Fibroblast of mammary gland (primary cell): ENCODE data around the gene MAP7D1.

Experiments used
- DNase-seq: peaks from one replicate; pipeline ENCODE4 v3.0.0-alpha.2; 2010; ENCODE audit warnings: low read depth
- H3K4me3 ChIP-seq: 2 replicates; pipeline ENCODE4 v1.5.1; 2011; ENCODE audit warnings: low read depth, mild to moderate bottlenecking, low read length, moderate library complexity; ENCODE audit not compliant: control insufficient read depth
- CTCF ChIP-seq: conservative IDR thresholded peaks from 2 replicates; pipeline ENCODE4 v1.5.1; 2011; ENCODE audit warnings: low read depth, low read length, inconsistent platforms; ENCODE audit not compliant: control insufficient read depth, insufficient read depth

Gene MAP7D1

DNA sequence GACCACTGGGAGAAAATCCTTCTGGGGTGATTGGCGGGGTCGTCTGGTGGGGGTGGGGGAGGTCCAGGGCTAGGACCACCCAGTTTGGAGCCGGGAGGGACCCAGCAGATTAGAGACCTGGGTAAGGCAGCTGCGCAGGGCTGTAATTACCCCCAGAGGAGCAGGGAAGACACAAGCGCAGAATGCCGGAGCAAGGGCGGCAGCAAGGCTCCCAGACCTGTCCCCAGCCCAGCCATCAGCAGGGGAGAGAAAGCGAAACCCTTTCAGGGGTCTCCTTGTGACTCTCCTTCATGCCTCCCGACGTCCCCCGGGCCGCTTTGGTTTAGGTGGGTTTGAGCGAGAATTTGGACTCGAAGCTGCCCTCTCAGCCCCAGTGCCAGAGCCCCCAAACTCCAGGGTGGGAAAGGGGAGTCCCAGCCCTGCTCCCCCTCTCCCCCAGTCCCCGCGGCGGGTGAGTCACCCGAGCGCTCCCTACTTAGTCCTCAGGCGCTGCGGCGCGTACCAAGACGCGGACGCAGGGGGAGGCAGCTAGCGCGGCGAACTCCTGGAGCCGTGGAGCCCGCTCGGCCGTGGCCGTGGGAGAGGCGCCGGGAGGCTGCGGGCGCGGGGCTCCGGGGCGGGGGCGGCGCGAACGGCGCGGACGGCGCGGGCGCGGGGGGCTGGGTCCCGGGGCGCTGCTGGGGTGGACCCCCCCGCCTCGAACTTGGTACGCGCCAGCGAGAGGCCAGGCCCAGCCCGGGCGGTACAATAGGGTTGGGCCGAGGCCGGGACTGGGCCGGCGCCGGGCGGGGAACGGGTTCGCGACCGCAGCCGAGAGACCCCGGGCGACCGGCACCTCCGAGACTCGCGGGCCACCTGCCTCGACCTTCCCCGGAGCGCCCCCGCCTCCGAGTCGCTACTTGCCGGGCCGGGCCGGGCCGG, at the start of gene MAP7D1:
Gene MAP7D1 (plus strand): TSS at position 753 of the 921 bp plus-strand sequence. CDS start 258 bp downstream, outside the sequence.
- DNase-seq: peak; percentile 80
- peak within 1 kb of the TSS; percentile 92 for H3K4me3 ChIP-seq
- TF ChIP-seq CTCF: no peak

- TF ChIP-seq CTCF: no peak
- DNase-seq: no peak
- no peak overlapping the region for H3K4me3 ChIP-seq
Observed at GRCh38 chr1:36106269-36106668, 49.7 kb upstream of the MAP7D1 start.

- TF ChIP-seq CTCF: no peak
- no peak for DNase-seq
Observed at GRCh38 chr1:36107394-36107793, 48.6 kb upstream of the MAP7D1 start.

DNA sequence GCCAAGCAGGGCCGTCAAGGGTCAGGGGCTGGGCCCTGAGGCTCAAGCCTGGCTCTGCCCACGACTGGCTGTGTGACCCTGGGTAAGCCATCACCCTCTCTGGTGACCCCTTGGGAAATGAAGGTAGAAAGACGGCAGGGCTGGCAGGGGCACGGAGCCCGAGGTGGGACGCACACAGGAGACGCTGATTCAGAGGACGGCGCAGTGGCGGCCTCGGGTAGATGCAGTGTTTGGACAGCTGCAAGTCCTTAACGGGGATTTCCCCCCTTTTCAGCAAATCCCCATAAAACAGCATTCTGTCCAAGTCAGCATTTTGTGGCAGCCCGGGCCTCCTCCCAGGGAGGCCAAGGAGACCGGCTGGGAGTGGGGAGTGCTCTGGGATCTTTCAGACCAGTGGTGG, 47.6 kb upstream of the MAP7D1 start:
- no peak overlapping the region for H3K4me3 ChIP-seq
- DNase-seq: peak; percentile 25
- TF ChIP-seq CTCF: no peak

More at GRCh38 chr1:36107394-36107793, 48.6 kb upstream of the MAP7D1 start:
- no peak overlapping the region for H3K4me3 ChIP-seq

GRCh38 chr1:36109041-36109679, 46.8 kb upstream of the MAP7D1 start:
- TF ChIP-seq CTCF: no peak
- DNase-seq: peak; percentile 53

DNA sequence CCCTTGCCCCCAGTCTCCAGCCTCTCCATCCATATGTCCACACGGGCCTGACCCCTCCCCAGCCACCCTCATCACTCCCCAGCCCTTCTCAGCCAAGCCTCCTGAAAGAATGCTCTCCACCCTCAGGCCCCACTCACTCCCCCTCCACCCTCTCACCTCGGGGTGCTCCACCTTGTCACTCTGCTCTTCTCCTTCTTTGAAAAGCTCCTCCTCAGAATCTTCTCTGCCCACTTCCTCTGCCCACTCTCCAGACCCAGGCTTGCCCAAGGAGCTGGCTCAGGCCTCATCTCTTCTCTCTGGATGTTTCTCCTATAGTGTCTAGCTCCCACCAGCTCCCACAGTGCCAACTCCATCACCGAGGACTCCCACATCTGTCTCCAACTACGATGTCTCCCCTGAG, 44.8 kb upstream of the MAP7D1 start:
- no peak for TF ChIP-seq CTCF
- DNase-seq: no peak
- H3K4me3 ChIP-seq: no peak overlapping the region

More at GRCh38 chr1:36109041-36109679, 46.8 kb upstream of the MAP7D1 start:
- no peak overlapping the region for H3K4me3 ChIP-seq
